Activated CD4-positive, alpha-beta T cell treated with anti-CD3 and anti-CD28 coated beads for 1 hour (primary cell): ENCODE results near the gene TRAP1.
"Not testable (repeated sequence)": the region's sequence is repeated elsewhere in the genome, so short reads cannot be mapped to it uniquely, and the experiment has no call there.

Experiments
- DNase-seq: peaks from one replicate; pipeline ENCODE4 v3.0.0-alpha.2; 2020

TRAP1 gene

DNA sequence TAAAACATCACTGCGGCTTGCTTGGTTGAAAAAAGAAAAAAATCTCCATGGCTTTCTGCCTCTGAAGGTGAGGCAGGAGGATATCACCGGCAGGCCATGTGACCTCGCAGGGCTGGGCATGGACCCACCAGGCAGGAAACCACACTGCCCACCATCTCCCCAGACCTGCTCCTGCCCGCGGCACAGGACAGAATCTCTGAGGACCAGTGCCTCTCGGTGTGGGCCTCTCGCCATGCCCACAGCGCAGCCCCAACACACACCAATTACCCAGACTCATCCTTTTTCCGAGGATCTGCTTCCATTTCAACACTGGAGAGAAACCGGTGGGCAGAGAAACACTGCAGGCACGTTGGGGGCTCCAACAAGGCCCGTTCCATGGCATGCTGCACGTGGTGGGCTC, 46.6 kb downstream of the TRAP1 start:
- DNase-seq = no peak

DNA sequence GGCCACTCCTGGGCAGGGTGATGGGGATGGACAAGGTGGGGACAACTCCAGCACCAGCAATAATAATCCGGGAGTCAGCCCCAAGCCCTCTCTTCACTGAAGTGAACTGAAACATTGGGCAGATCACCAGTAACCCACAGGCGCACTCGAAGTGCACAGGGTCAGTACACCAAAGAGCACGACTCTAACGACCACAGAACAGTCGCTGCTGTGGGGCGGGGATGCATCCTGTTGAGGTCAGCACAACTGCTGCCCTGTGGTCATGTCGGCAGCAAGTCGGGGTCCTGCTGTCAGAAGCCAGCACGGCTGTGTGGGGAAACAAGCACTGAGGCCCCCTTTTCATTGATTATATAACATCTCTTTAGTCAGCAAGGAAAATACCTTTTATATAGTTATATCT, 48.2 kb downstream of the TRAP1 start:
- DNase-seq = no peak

DNA sequence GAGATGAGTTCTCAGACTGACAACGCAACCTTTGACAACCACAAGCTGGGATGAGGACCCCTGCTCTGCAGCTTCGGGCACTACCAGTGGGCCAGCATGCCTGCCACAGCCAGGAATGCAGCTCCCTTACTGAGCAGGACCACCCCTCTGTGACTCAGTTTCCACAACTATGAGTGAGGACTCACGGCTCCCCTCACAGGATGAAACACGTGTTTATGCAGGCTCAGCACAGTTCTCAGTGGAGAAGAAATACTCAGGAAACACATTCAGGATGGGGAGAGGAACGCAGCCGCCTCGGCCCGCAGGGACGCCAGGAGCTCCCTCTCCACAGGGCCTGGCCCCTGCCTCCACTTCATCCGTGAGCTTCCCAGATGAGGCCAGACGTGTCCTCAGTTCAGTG, 48.7 kb downstream of the TRAP1 start:
- DNase-seq = no peak

DNA sequence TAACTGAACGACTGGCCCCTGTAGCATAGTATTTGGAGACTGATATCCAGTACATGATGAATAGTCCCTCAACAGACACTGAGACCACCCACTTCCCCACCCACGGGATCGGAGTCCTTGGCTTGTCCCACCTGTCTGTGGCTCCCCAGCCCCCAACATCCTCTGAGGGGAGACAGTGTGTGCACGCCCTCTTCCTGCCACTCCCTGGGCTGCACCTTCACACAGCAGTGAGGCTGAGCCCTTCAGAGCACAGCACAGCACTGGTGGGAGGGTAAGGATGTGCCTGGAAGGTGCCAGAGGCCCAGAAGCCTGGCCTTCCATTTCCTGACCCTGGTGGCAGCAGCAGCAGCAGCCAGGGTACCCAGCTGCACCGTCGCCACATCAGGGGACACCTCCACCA, 51.8 kb downstream of the TRAP1 start:
- DNase-seq = no peak

DNA sequence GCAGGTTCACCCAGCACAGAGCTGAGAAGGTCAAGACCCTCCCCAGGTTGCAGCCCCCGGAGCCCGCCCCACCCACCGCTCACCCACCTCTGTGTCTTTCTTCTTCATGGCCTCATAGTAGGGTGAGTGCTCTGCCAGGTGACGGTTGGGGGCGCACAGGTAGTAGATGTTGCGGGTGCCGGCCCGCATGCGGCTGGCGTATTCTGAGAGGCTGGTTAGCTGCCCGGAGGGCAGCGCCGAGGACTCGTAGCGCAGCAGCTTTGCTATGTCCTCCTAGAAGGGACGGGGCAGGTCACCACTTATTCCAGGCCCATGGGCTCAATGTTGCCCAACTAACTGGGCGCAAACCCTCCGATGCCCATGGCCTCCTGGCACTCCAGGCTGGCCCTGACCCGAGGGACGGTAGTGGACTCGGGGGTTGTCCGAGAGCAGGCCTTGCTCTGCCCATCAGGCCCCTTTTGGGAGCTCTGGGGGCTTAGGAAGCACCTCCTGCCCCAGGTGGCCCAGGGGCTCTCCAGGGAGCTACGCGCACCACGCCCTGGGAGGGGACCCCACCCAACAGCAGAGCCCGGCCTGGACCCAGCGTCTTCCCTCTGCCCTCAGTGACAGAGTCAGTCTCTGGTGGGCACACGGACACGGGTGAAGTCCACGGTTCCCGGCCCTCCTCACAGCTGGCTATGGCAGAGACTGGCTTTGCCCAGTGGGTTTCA, 53.0 kb downstream of the TRAP1 start:
- DNase-seq = no peak

DNA sequence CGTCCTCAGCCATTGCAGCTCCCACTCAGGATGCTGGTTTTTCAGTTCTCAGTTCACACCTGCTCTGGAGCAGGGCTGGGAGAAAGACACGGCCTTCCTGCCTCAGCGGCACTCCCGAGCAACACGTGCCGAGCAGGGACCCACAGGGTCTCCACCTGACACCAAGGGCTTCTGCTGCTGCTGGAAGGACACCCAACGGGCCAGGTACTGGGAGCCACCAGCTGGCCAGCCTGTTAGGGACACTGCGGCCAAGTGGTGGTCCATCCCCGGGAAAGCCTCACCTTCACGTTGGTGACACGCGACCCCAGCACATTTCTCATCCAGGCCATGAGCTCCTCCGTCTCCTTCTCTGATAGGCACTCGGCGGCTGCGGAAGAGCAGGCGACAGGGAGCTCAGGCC, 54.7 kb downstream of the TRAP1 start:
- no peak for DNase-seq

DNA sequence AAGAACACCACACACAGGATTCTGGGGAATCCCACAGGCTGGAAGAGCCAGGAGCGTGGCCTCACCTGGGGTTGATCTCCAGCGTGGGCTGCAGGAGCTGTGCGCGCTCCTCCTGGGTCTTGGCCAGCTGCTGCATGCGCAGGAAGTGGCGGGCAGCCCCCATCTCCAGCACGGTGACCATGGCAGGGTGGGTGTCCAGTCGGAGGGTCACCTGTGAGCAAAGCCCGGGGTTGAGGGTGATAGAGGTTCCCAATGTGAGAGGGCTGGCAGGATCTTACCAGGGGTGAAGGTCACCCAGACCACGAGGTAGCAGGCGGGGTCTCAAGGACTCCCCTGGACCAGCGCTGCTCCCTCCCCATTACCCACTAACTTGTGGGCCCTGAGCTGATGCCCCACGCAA, 55.4 kb downstream of the TRAP1 start:
- DNase-seq = no peak

DNA sequence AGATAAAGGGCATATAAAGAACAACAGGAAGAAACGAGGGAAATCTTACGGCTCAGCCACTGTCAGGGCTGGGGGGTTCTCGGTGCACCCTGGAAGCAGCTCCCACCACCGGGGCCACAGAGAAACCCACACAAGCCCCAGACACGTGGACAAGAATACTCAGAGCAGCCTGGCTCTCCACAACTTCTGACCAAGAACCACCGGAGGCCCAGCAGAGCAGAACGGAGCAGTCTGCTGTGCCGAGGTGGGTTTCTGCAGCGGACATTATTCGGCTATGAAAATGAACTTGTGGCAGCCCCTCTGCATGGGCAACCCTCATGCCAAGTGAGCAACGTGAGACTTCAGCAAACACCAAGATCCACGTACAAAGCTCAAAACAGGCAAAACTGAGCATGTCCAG, 56.0 kb downstream of the TRAP1 start:
- no peak for DNase-seq

DNA sequence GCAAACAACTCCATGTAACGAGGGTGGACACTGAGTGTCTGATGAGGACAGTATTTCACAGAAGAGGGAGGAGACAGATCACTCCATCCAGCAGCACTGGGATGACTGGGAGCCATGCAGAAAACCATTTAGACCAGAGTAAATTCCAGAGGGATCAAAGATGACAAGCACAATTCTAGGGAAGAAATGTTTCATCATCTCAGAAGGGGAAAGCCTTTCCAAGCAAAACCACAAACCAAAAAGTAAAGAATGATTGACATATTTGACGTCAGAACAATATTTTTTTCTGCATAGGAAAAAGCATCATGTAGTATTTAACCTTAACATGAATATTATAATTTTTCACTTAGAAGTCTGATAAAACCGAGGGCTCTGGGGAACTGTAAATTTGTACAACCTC, 58.1 kb downstream of the TRAP1 start:
- no peak for DNase-seq

DNA sequence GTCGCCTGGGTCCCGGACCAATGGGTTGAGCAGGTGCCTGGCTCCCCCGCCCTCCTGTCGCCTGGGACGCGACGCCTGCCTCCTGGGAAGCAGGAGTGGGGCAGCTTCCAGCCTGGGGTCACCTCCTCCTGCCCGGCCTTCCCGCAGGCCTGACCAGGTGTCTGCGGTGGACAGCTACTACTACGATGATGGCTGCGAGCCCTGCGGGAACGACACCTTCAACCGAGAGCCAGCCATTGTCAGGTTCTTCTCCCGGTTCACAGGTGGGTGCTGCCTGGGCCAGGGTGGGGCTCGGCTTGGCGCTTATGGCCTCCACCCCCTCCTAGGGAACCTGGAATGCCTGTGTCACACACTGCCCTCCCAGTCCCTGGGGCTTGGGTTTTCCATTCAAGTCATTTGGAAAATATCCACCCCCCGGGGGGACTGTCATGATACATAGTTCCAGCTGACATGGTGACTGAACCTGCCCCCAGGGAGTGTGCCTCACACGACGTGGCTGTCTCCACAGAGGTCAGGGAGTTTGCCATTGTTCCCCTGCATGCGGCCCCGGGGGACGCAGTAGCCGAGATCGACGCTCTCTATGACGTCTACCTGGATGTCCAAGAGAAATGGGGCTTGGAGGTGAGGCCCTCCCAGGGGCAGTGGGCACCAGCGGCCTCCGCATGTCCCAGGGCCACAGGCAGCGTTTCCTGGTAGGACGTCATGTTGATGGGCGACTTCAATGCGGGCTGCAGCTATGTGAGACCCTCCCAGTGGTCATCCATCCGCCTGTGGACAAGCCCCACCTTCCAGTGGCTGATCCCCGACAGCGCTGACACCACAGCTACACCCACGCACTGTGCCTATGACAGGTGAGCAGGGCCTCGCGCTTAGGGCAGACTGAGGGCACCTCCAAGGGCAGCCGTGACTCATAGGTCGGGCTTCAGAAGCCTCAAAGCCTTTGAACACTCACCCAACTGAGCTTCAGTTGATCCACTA, 60.5 kb downstream of the TRAP1 start:
- DNase-seq = no peak

DNA sequence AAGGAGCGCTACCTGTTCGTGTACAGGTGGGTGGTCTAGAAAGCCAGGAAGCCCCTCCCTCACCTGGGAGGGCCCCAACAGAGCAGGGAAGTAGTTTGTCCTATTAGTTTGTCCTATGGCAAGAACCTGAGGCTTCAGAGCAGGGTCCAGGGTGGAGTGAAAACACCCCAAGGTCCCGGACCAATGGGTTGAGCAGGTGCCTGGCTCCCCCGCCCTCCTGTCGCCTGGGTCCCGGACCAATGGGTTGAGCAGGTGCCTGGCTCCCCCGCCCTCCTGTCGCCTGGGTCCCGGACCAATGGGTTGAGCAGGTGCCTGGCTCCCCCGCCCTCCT, 61.2 kb downstream of the TRAP1 start:
- DNase-seq = not testable (repeated sequence)

DNA sequence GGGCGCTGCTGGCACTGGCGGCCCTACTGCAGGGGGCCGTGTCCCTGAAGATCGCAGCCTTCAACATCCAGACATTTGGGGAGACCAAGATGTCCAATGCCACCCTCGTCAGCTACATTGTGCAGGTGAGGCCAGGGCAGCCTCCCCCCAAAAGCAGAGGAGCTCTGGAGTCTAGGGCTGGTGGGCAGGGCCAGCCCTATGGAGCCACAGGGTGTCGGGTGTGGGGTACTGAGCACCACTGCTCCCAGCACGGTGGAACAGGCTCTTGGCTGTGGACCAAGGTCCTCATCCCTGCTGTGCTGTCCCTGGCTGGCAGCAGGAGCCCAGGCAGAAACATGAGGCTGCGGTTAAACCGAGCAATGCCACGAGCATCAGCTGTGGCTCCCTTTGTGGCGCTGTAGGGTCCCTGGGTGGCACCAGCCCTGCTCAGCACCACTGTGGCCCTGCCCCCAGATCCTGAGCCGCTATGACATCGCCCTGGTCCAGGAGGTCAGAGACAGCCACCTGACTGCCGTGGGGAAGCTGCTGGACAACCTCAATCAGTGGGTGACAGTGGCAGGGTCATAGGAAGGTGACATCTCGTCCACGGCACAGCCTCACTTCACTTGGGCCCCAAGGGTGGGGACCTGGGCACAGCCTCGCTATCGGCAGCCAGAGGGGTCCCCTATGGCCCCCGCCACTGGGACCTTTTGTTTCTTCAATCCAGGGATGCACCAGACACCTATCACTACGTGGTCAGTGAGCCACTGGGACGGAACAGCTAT, 61.7 kb downstream of the TRAP1 start:
- DNase-seq = no peak

DNA sequence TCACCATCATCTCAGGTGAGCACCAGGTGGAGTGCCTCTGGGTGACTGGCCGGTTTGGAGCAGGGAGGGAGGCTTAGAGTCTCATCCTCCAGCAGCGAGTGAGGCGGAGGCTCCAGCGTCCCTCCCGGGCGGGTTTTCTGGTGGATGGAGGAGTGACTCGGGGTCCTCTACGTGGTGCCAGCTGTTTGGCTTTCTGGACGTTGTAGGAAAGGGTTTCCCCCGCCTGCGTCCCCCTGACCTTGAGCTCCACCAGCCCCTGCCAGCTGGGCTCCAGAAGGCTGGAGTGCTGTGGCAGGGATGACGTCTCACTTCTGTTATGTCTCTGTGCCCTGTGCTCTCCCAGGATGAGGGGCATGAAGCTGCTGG, 62.3 kb downstream of the TRAP1 start:
- no peak for DNase-seq

DNA sequence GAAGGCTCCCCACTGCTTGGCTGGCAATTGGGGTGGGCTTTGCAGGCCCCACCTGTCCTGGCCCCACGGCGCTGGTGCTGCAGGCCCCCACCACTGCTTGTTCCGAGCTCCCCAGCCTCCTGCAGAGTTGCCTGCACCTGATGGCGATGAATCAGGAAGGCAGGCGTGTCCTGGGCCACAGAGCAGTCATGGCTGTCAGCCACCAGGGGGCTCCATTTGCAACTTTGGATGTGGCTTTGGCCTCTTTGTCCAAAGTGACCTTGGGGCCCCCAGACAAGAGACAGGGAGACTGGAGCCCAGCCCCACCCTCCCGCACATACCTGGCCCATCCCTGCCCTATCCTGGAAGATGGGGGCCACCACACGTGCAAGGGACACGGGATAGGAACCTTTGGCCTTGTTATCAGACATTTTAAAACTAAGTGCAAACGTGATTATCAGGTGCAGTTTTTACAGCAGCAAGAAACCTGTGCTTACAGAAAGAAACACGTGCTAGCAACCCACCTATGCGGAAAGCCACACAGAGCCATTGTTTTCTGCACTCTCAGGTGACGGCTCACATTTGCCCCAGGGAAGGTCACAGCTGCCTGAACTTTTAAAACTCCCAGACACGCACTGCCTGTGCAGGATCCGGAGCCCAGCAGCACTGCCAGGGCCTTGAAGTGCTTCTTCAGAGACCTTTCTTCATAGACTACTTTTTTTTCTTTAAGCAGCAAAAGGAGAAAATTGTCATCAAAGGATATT, 62.9 kb downstream of the TRAP1 start, which contains the start of gene DNASE1:
Gene DNASE1, plus strand, starts transcription at position 443 of the 743 bp plus-strand sequence. CDS start 683 bp downstream, outside the sequence.
- DNase-seq = peak; percentile 21

DNA sequence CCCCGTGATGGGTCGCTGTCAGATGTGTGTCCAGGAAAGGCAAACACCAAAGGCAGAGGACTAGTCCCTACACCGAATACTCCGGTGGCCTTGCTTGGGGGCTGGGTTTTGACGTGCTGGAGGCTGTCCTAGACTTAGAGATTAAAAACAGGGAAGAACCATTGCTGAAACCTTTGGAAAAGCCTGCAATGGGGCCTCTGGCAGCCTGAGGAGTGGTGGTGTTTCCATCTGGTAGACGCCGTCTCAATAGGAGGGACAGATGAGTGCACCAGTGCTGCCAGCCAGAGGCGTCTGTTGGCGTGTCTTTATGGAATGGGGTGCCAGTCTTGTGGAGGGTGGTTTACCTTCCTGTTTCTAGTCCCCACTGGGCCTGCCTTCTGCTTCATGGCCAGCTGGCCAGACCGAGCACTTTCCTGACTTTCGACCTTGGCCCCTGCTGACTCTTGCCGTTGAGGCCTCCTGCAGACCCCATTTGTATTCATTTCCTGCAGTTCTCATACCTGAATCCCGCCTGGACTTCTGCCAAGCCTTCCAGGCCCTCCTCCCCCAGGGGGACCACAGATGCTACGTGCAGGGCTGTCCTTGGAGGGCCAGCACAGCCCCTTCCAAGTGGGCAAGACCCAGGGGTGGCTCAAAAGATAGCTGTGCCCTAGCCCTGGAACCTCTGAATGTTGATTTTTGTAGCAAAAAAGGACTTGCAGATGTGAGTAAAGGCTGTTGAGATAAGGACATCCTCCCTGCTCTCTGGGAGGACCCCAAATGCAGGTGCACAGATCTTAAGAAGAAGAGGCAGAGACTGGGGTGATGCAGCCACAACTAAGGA, 64.7 kb downstream of the TRAP1 start:
- DNase-seq = no peak

DNA sequence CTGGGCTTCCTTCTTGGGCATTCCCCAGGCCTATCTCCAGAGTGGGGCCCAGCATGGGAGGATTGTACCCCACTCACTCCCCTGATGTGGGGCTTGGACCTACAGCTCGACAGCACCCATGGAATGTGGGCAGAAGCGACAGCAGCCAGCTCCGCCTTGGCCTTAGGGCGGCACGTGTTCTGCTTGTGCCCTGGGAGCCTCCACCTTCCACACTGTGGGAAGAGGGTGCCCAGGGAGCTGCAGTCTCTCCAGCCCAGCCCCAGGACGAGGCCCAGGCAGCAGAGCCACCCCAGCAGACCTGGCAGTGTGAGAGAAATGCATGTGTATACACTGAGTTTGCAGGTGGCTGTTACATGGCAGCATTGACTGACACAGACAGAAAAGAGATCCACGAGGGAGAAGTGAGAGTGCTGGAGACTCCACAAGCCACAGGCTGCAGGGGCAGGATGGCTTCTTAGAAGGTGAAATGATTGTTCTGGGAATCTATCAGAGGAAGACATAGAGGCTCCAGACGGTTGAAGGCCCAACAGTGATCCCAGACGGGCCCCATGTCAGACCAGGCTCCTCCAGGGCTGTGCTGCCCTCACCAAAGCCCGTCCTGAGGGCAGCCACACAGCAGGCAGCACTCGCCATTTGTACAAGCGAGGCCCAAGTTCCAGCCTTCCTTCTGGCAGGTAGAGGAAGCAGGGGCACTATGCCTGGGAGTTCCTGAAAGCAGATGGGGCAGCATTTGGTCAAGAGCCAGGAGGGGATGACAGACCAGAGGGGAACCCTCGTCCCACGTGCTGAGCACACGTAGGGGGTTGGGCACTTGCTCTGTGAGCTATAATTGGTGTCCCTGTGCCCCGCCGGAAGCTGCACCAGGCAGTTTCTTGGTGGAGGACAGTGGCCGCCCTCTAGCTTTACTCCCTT, 65.6 kb downstream of the TRAP1 start:
- no peak for DNase-seq

DNA sequence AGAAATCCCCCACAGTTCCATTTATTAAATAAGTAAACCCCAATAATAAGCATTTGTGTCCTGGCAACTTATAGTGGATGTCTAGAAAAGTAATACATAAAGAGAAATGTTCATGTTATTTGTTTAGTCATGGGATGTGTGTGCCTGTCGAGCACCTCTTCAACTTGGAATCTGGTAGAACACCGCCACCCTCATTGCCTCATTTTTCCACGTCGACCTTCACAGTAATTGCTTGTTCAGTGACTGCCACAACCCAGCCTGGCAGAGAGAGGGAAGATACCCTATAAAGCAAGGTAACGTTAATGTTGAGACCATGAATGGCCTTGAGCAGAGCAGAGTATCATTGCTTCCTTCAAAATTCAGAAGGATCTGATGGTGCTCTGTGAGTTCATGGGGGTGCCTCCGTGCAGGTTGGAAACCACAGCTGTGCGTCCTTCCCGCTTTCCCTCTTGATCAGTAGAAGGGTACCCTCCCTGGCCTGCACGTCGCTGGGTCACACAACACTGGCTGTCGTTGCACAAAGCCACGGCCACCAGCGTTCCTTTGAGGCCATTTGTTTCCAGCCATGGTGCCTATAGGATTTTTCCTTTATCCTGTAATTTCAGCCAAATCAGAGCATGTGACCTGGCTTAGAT, 66.6 kb downstream of the TRAP1 start:
- no peak for DNase-seq

DNA sequence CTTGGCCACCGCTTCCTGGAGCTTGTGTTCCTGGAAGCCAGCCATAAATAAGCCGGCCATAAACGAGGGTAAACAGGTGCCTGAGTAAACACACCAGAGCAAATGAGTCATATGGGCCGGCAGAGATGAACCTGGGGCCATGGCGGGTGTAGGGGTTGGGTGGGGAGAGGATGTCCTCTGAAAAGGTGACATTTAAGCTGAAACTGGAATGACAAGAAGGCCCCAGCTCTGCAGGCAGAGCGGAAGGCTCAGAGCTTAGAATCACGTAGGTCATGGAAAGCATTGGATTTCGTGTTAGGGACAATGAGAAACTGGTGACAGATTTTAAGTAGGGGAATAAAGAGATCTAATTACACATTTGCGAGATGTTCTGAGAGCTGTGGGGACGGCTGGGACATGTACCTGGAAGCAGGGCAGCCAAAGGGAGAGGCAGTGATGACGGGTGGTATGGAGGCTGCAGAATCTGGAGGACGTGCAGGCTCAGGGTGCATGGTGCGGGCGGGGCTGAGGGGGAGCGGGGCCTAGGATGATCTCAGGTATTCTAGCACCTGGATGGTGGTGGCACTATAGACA, 70.9 kb downstream of the TRAP1 start:
- DNase-seq = no peak

DNA sequence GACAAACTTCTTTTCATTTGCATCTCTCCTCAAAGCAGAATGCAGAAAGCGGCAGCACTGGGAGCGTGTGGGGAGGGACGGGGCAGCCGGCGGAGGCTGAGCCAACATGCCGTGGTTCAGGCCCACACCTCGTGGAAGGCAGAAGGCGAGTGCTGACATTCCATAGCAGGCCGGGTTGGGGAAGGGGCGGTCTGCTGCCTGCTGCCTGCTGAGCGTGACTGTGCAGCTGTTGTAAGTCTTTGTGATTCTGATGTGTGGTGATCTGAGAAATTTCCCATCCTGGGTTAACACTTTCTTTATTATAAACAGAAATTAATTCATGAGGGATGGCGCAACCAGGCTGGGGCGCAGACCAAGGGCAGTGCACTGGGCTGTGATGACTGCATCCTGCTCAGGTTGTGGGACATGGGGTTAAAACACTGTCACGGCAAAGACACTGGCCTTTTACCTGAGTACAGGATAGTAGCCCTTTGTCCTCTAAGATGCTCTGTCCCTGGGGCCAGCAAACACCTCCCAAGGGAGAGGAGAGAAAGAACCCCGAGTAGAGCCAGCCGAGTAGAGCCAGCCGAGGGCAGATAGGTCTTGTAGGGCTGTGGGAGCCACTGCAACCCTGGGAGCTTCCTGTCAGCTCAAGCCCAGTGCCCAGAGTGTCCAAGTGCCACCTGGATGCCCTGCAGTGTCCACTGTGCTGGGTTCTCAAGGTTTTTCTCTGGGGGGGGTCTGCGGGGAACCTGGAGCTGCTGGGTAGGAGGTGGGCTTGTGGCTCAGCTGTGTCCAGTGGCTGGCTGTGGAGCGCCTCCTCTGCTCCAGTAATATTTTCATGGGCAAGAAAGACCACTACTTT, 71.6 kb downstream of the TRAP1 start:
- DNase-seq = no peak
